Upper lobe of right lung (tissue), 1 donor: ENCODE data around the gene MRRF. TPM values are rescaled to one million over a fixed set of nuclear protein-coding genes. Genes with fewer than 3 reads are reported as not detected.

Experiments used
- ATAC-seq: fragments of 200-7000 bp; cut with Tn5 transposase; one replicate; pipeline ENCODE4 v1.9.1; 2020; ENCODE audit warnings: mild to moderate bottlenecking, moderate library complexity
- DNase-seq: peaks from one replicate; pipeline ENCODE4 v3.0.0-alpha.2; 2020
- H3K27ac ChIP-seq: fragments of 200-600 bp; one replicate; pipeline ENCODE4 v1.8.0; 2022
- H3K27me3 ChIP-seq: fragments of 200-600 bp; one replicate; pipeline ENCODE4 v1.8.0; 2022; ENCODE audit warnings: mild to moderate bottlenecking
- H3K36me3 ChIP-seq: fragments of 200-600 bp; one replicate; pipeline ENCODE4 v1.8.0; 2022
- H3K4me1 ChIP-seq: fragments of 200-600 bp; one replicate; pipeline ENCODE4 v1.8.0; 2022
- H3K4me3 ChIP-seq: fragments of 200-600 bp; one replicate; pipeline ENCODE4 v1.8.0; 2022; ENCODE audit warnings: mild to moderate bottlenecking
- H3K9me3 ChIP-seq: fragments of 200-600 bp; one replicate; pipeline ENCODE4 v1.8.0; 2022
- intact Hi-C: fragments of 100-400 bp; cut with DNase I; formaldehyde crosslinking; loops from one replicate; pipeline ENCODE4 v1.11.0; 2022
- total RNA-seq: library from RNA; stranded (reverse); fragmentation: NEBNext Ultra II Directional; extraction: Animal tissue kit (Norgen Biotek cat#: 25700); gene quantifications from one replicate; pipeline ENCODE4 v1.2.1, GENCODE V29; 2021
- TF ChIP-seq, protein P1 (sequence below): fragments of 200-600 bp; IDR thresholded peaks from one replicate; pipeline ENCODE4 v1.8.0; 2022; ENCODE audit warnings: antibody characterized with exemption
- donor health status: DM: no; HTN: yes; CAD: no; lungs with severe emphysema.

MRRF gene
- total RNA-seq, 1 donor from 2014 or later = 31.9 TPM

DNA sequence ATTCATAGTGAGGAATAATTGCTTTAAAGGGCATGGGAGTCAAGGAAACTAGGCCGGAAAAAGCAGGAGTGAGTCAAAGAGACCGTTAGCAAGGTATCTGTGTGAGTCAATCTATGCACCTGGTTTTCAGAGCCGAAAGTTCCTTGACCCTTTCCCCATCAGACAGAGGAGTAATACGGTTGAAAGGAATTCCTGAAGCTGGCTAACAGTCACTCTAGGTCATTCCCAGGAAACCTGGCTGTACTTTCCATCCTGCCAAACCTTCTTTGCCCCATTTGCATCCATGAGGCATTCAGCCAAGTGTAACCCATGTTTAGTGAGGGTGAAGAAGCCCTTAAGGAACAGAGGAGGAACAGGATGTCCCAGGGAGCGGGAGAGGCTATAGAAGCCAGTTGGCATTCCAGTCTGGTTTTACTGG is 16.2 kb upstream of the MRRF start:
- H3K4me3 ChIP-seq = no peak overlapping the region
- H3K36me3 ChIP-seq = peaks cover 97% of the 10 kb centered on the region
- DNase-seq = no peak
- H3K27ac ChIP-seq = no peak overlapping the region
- H3K27me3 ChIP-seq = no peaks in the 10 kb centered on the region
- intact Hi-C loops = no loop called here
- TF ChIP-seq, protein P1, sequence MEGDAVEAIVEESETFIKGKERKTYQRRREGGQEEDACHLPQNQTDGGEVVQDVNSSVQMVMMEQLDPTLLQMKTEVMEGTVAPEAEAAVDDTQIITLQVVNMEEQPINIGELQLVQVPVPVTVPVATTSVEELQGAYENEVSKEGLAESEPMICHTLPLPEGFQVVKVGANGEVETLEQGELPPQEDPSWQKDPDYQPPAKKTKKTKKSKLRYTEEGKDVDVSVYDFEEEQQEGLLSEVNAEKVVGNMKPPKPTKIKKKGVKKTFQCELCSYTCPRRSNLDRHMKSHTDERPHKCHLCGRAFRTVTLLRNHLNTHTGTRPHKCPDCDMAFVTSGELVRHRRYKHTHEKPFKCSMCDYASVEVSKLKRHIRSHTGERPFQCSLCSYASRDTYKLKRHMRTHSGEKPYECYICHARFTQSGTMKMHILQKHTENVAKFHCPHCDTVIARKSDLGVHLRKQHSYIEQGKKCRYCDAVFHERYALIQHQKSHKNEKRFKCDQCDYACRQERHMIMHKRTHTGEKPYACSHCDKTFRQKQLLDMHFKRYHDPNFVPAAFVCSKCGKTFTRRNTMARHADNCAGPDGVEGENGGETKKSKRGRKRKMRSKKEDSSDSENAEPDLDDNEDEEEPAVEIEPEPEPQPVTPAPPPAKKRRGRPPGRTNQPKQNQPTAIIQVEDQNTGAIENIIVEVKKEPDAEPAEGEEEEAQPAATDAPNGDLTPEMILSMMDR = no peak
- no peaks in the 10 kb centered on the region for H3K4me1 ChIP-seq
- no peak for ATAC-seq
- H3K9me3 ChIP-seq = no peaks in the 10 kb centered on the region

DNA sequence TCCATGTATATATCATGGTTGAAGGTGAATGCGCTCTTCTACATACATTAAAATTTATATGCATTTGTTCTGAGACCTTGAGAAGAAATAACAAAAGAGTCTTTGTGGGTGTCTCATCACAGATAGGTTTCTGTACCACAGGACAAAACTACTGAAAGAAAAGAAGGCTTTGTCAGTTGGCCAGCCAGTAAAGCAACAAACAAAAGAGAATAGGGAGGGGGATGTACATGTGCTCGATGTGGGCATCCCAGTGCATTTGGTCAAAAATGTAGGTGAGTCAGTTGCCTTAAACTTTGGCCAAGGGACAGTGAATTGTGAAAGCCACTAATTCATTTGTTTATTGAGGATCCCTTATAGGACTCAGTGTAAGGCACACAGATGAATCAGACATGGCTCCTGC is 13.3 kb upstream of the MRRF start:
- Histone ChIP-seq H3K27me3 (no peaks in the 10 kb centered on the region), H3K9me3 (no peaks in the 10 kb centered on the region), H3K4me3 (no peak overlapping the region), H3K4me1 (no peaks in the 10 kb centered on the region), H3K27ac (no peak overlapping the region), H3K36me3 (peaks cover 82% of the 10 kb centered on the region)
- intact Hi-C loops = no loop called here
- ATAC-seq (no peak), DNase-seq (no peak)
- TF ChIP-seq, protein P1 = no peak

DNA sequence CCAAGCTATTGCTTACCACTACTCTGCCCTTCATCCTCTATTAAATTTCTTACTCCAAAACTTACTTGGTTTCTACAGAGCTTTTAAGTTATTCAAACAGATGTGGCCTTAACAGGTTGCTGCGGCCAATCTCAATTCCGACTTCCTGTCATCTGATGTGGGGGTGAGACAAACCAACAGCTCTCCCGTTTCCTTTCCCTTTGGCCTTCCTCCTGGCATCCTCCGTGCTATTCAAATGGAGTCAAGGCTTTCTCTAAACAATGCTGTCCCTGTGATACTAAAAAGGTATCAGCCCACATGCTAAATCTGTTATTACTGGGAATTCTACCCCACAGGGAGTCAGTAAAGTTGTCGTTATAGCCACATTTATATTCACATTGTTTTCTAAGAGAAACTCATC is 11.9 kb upstream of the MRRF start:
- H3K36me3 ChIP-seq = peaks cover 72% of the 10 kb centered on the region
- TF ChIP-seq, protein P1 = no peak
- intact Hi-C loops = no loop called here
- DNase-seq (no peak), ATAC-seq (no peak)
- no peak overlapping the region for H3K27ac ChIP-seq
- no peak overlapping the region for H3K4me3 ChIP-seq
- no peaks in the 10 kb centered on the region for H3K9me3 ChIP-seq
- no peaks in the 10 kb centered on the region for H3K27me3 ChIP-seq
- H3K4me1 ChIP-seq = no peaks in the 10 kb centered on the region

DNA sequence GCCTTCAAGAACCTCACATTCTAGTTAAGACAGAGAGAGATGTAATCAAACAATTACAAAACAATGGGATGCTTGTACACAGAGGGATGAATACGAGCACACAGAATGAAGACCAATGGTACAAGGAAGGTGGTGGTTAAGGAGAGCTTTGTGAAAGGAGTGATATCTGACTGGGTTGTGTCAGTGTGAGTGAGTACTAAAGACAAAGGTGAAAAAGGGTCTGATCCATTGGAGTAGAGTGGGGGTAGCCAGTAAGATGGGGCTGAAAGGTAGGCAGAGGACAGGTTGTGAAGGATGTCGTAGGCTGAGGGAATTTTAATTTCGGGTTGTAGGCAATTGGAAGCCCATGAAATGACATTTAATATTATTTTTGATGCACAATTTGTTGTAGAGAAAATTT is 9.9 kb upstream of the MRRF start:
- no peaks in the 10 kb centered on the region for H3K9me3 ChIP-seq
- no peak overlapping the region for H3K27ac ChIP-seq
- H3K4me1 ChIP-seq = no peaks in the 10 kb centered on the region
- TF ChIP-seq, protein P1 = no peak
- DNase-seq = no peak
- no peak overlapping the region for H3K4me3 ChIP-seq
- ATAC-seq = no peak
- intact Hi-C loops = no loop called here
- peaks cover 72% of the 10 kb centered on the region for H3K36me3 ChIP-seq
- no peaks in the 10 kb centered on the region for H3K27me3 ChIP-seq

DNA sequence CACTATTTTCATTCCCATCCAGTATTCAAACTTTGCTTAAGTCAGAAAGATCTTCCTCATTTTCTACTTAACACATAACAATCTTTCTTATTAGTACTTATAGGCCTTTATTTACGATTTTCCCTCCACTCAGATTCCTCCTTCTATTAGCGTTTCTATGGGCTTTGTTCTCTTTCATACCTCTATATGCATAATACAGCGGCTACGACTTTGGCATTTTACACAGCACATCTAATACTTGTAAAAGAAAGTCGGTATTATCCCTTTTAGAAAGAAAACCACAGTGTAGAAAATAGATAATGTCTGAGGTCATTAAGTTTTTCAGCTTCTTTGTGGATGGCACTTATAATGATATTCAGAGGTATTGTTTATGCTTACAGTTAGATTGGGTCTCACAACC is 8.5 kb upstream of the MRRF start:
- H3K27me3 ChIP-seq = no peaks in the 10 kb centered on the region
- TF ChIP-seq, protein P1 = no peak
- no peaks in the 10 kb centered on the region for H3K9me3 ChIP-seq
- H3K27ac ChIP-seq = no peak overlapping the region
- intact Hi-C loops = no loop called here
- H3K36me3 ChIP-seq = peaks cover 72% of the 10 kb centered on the region
- ATAC-seq (no peak), DNase-seq (no peak)
- peaks cover 5% of the 10 kb centered on the region for H3K4me1 ChIP-seq
- no peak overlapping the region for H3K4me3 ChIP-seq

DNA sequence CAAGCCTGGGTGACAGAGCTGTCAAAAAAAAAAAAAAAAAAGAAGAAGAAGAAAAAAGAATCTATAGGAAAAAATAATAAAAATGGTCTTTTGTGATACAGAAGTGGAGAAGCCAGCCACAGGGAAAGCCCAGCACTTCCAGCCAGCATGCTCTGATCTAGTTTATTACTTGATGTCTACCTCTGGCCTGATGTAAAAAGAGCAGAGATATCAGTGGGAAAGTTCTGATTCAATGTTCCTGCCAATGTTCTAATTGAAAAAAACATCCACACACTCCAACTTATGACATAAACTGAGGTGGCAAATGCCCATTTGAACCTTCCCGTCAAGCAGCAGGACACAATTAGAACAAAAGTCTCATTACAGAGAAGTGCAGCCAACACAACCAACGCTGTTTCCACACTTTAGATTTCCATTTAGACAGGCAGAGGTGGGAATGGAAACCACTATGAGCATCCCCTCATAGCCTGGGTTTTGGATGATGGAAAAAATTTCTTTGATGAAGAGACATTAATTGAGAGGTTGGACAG is 5.7 kb upstream of the MRRF start:
- intact Hi-C loops = no loop called here
- TF ChIP-seq, protein P1 = no peak
- H3K27ac ChIP-seq = no peak overlapping the region
- H3K4me3 ChIP-seq = no peak overlapping the region
- H3K27me3 ChIP-seq = no peaks in the 10 kb centered on the region
- H3K9me3 ChIP-seq = no peaks in the 10 kb centered on the region
- DNase-seq (no peak), ATAC-seq (no peak)
- H3K36me3 ChIP-seq = peaks cover 56% of the 10 kb centered on the region
- H3K4me1 ChIP-seq = peaks cover 27% of the 10 kb centered on the region
